AG10803 (cell line): ENCODE data around the gene MYO1H.

Experiments
- DNase-seq: peaks from one replicate; pipeline ENCODE4 v3.0.0; 2010; ENCODE audit warnings: low read depth
- H3K4me3 ChIP-seq: 2 replicates; pipeline ENCODE4 v1.5.1; 2011; ENCODE audit warnings: mild to moderate bottlenecking, low read length, control low read depth
- TF ChIP-seq, protein P1 (sequence below): conservative IDR thresholded peaks from 2 replicates; pipeline ENCODE4 v1.5.1; 2011; ENCODE audit warnings: mild to moderate bottlenecking, low read length, control low read depth, inconsistent platforms

The MYO1H gene

DNA sequence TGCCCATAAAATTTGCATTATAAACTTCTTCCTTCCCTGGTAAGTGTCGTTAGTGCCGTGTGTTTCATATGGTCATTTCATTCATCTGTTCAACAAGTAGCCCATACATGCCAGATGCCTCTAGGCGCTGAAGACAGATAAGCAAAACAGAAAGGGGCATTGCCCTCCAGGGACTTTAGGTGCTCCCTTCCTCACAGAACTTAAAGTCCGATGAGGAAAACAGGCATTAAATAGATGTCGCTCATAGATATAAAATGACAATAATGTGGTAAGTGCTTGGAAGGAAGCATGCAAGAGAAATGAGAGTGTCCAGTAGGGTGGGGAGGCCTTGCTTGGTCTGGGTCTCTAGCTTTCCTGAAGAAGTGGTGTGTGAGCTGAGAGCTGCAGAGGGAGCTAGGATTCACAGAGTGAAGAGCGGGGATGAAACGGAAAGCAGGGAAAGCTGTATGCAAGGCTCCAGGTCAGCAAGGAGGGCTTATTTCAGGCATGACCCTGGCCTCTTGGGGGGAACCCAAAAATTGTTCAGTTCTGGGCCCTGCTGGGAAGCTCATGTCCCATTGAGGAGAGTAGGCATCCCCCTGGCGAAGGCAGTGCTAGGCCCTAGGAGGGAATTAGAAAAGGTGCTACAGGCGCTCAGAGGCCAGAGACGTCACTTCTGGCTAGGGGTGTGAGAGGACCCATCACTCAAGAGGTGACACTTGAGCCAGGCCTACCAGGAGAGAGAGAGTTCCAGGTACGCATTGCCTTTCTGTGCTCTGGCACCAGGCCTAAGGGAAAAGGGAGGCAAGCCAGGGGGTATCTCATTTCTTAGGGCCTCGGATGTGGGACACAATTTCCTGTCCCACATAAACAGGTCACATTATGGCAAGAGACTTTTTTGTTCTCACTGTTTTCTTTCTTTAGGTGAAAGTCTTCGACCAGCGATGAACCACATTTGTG, 141.6 kb downstream of the MYO1H start:
- no peak for DNase-seq
- no peak overlapping the region for H3K4me3 ChIP-seq
- TF ChIP-seq, protein P1, sequence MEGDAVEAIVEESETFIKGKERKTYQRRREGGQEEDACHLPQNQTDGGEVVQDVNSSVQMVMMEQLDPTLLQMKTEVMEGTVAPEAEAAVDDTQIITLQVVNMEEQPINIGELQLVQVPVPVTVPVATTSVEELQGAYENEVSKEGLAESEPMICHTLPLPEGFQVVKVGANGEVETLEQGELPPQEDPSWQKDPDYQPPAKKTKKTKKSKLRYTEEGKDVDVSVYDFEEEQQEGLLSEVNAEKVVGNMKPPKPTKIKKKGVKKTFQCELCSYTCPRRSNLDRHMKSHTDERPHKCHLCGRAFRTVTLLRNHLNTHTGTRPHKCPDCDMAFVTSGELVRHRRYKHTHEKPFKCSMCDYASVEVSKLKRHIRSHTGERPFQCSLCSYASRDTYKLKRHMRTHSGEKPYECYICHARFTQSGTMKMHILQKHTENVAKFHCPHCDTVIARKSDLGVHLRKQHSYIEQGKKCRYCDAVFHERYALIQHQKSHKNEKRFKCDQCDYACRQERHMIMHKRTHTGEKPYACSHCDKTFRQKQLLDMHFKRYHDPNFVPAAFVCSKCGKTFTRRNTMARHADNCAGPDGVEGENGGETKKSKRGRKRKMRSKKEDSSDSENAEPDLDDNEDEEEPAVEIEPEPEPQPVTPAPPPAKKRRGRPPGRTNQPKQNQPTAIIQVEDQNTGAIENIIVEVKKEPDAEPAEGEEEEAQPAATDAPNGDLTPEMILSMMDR, result no peak

DNA sequence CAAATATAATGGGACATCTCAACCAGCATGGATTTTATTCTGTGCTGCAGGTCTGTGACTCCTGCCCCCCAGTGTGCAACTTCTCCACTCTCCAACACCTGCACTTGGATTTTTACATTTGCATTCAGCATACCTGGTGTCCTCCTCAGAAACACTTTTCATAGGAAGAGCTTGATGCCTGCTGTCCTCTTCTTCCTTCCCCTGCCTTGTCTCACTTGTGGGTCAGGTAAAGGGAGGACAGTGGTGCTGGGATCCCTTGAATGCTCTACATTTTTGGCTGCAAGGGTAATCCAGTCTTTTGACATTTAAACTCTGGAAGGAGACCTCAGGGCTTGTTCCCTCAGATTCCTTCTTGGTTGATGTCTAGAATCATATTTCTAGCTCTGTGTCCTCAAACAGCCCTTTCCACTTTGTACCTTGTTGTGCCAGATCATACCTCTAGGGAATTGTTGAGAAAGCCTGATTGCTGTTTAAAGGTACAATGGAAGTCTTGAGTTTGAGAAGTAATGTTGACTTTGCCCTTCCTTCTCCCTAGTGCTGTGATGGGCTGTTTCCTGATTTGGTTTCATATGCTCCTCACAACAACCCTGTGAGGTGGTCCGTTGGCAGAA, 142.4 kb downstream of the MYO1H start:
- no peak overlapping the region for H3K4me3 ChIP-seq
- no peak for DNase-seq
- TF ChIP-seq, protein P1, result no peak

DNA sequence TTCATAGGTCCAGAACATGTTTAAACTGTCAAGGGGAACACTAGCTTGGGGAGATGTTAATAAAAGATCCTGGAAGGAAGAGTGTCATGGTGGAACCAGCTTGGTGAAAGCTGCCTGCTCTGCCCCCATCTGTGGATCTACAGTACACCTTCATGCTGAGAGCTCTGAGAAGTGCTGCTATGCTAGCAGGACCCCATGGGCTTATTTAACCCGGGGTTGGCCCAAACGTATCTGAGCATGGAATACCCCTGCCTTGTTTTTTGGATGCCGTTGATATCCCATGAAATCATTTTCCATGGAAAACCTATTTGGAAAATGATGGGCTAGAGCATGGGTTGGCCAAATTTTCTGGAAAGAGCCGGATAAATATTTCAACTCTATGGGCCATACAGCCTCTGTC, 144.0 kb downstream of the MYO1H start:
- DNase-seq, result no peak
- H3K4me3 ChIP-seq, result no peak overlapping the region
- TF ChIP-seq, protein P1, result no peak

DNA sequence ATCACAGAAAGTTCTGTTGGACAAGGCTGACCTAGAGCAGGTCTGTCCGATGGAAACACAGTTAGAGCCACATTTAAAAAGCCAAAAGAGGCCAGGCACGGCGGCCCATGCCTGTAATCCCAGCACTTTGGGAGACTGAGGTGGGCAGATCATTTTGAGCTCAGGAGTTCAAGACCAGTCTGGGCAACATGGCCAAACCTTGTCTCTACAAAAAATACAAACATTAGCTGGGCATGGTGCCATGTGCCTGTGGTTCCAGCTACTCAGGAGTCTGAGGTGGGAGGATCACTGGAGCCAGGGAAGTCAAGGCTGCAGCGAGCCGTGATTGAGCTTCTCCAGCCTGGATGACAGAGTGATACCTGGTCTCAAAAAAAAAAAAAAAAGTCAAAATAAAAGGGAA, 144.7 kb downstream of the MYO1H start:
- no peak overlapping the region for H3K4me3 ChIP-seq
- no peak for DNase-seq
- TF ChIP-seq, protein P1, result no peak

DNA sequence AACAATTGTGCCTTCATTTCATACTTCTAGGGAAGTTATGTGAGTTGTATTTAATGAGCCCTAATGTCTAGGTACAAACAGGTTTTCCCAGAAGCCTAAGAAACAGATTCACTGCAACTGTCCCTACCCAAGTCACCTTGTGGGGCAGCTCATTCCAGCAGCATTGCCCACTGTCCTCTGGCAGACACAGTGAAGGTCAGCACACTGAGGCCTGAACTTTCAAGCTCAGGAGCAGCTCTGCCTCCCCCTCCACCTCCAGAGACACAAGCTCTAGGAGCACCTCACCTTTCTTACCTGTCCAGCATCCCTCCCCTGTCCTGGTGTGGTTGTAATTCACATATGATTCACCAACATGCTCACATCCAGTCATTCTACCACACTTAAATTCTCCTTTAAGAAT, 145.4 kb downstream of the MYO1H start:
- no peak for DNase-seq
- no peak overlapping the region for H3K4me3 ChIP-seq
- TF ChIP-seq, protein P1, result no peak

DNA sequence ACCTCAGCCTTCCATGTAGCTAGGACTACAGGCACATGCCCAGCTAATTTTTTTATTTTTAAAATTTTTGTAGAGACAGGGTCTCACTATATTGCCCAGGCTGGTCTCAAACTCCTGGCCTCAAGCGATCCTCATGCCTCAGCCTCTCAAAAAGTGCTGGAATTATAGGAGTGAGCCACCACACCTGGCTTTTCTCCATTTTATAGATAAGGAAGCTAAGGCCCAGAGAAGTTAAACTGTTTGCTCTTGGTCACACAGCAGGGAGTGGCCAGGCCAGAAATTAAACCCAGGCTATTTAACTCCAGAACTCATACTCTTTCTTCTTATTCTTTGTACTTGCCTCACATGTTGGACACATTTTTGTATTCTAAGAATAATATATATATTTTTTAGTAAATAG, 146.2 kb downstream of the MYO1H start:
- DNase-seq, result no peak
- no peak overlapping the region for H3K4me3 ChIP-seq
- TF ChIP-seq, protein P1, result no peak
